GM18907 (cell line): Measurements from ENCODE around the gene C4orf36.

Source experiments
- ATAC-seq: cut with Tn5 transposase; IDR thresholded peaks from one replicate; pipeline ENCODE4 v1.9.1; 2021; ENCODE audit warnings: mild to moderate bottlenecking, moderate library complexity; ENCODE audit not compliant: unreplicated experiment

C4orf36 gene

GRCh38 chr4:86857341-86858052, 34.7 kb downstream of the C4orf36 start:
- ATAC-seq, result no peak

GRCh38 chr4:86856896-86857295, 35.3 kb downstream of the C4orf36 start:
- no peak for ATAC-seq

GRCh38 chr4:86855572-86855971, 36.6 kb downstream of the C4orf36 start:
- no peak for ATAC-seq

- ATAC-seq, result no peak
Observed at GRCh38 chr4:86853209-86853608, 39.0 kb downstream of the C4orf36 start.

DNA sequence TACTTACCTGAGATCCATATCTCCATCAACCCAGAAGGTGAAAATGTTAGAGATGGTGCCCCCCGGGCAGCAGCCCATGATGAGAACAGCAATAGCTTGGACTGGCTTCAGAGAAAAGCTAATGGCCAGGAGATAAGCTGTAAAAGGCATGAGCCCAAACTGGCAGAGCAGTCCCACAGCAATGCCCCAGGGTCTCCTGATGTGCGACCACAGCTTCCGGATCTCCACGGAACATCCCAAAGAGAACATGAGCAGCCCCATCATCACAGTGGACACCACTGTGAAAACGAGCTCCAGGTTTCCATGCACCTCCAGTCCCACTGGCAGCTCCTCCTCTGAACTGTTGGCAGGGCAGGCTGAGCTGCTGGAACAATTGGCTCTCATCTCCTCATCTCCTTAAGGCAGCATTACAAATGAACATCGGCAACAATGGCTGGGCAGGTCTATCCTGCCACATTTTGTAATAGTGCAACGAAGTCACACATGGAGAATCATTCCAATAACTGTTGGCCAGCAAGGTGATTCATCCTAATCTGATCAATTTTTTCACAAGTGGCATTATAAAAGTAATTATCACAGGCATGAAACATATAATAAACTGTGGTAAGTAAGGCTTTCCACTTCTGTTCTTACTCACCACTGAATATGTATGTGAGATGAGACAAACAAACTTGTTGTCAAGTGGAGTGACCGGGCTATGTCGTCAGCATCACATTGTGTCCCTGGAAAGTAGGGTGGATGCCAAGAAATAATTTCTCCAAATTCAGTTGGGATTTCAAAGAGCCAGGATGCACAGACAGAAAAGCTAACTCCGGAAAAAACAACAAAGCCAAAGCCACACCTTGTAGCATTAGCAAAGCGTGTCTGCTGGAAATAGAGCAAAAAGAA, 43.2 kb downstream of the C4orf36 start, which contains the start of gene SLC10A6:
SLC10A6 (minus strand) TSS at position 653 of the 888 bp plus-strand sequence; CDS start at position 384, 269 bp downstream.
- ATAC-seq, result no peak

DNA sequence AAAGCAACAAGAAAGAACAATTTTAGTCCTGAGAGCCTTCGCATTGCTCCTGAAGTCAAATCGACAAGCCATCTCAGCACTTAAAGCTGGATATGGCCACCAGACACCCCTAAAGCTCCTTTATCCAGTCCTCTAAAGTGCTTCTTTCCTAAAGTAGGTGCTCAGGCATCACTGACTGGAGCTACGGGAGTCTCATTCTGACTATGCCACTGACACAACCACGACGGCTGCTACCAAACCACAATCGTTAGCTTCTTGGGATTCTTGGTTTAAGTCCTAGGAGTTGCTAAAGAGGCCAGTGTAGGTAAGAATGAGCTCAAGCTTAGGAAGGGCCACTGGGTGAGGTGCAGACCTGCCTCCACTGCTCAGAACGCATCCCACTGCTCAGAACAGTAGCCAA, 44.1 kb downstream of the C4orf36 start:
- ATAC-seq, result no peak

GRCh38 chr4:86847571-86847970, 44.7 kb downstream of the C4orf36 start:
- ATAC-seq, result no peak

- no peak for ATAC-seq
Observed at GRCh38 chr4:86846921-86847320, 45.3 kb downstream of the C4orf36 start.

DNA sequence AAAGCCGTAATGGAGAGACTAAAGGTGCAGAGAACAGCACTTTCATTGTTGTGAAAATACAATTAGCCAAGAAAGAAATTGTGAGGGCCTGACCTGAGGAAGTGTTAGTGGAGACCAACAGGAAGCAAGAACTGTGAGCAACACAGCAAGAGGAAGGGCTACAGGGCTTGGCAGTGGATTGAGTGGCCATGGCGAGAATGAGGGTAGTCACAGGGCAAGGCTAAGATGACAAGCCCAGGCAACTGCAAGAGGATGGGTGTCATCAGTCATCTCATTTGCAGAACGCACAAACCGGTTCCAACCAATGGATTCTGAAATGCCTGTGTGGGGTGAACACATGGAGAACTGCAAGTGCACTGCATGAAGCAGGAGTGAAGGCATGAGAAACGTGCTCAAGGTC, 46.6 kb downstream of the C4orf36 start:
- ATAC-seq, result no peak

DNA sequence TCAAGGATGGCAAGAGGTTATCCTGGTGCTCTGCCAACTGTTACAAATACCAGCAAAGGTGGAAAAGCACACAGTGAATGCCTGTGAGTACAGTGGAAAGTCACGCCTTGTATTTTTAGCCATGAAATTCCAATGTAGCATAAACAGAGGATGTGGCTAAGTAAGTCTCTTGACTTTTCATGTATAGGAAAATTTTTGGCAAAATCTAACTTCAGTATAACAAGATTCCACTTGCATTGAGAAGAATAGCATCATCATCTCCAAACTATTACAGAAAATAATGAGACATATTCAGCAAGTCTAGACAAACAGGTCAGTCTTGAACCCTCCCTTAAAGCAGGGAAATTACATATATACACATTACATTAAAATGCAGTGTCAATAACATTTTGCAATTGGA, 50.9 kb downstream of the C4orf36 start:
- no peak for ATAC-seq

GRCh38 chr4:86840858-86841257, 51.4 kb downstream of the C4orf36 start:
- no peak for ATAC-seq

DNA sequence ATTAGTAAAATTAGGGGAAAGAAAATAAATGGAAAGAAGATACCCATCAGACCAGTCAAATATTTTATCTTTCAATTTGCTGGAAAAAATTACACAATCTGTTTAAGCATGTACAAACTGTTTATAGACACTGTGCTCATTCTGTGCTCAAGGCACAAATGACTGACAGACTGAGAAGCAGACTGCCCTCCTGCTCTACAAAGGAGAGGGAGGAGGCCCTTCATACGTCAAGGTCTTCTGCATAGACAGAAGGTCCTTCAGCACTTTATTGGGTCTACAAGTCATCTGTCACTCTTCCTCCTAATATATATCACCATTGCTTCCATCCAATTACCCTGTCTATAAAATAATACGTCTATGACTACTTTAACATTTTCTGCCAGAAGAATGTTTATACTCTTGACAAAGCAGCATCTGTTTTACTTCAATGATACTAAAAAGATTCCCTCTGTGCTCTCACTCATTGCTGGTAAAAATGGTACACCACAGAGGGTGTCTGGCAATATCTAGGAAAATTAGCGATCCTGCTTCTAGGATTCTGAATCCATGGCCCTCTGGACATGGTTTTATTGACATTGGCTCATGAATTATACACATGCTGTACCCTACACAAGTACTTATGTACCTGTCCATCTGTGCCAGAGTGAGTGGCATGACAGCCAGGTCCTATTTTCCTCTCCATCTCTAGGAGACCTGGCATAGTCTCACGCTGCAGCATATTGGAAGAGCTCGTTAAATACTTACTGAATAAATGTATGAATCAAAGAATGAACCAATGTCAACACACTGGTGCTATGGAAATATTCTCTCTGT, 54.3 kb downstream of the C4orf36 start:
- ATAC-seq, result no peak

DNA sequence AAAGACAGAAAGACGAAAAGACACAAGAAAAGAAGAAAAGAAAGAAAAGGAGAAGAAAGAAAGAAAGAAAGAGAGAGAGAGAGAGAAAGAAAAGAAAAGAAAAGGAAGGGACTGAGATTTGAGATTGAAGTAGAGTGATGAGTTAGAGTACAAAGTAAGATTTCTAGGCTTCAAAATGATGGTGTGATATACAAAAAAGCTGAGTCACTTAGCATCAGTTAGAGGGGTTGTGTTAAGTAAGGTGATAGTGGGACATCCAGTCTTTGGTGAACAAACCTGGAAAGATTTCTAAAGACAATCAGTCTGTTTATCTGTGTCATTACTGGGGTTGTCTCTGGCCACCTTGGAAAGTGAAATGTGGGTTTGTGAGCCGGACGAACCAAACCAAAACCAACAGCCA, 56.5 kb downstream of the C4orf36 start:
- ATAC-seq, result no peak

- ATAC-seq, result no peak
Observed at GRCh38 chr4:86834901-86835300, 57.3 kb downstream of the C4orf36 start.

DNA sequence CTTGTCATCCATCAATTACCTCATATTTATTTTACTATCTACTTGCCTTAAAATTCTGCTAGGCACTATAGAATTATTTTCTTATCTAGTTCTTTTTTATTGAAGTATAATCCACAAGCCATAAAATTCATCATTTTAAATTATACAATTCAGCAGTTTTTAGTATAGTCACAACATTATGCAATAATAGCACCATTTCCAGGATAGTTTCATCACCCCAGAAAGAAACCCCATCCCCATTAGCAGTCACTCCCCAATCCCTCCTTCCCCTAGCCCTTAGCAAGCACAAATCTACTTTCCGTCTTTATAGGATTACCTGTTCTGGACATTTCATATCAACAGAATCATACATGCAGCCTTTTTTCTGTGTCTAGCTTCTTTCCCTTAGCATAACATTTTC, 58.6 kb downstream of the C4orf36 start:
- no peak for ATAC-seq

DNA sequence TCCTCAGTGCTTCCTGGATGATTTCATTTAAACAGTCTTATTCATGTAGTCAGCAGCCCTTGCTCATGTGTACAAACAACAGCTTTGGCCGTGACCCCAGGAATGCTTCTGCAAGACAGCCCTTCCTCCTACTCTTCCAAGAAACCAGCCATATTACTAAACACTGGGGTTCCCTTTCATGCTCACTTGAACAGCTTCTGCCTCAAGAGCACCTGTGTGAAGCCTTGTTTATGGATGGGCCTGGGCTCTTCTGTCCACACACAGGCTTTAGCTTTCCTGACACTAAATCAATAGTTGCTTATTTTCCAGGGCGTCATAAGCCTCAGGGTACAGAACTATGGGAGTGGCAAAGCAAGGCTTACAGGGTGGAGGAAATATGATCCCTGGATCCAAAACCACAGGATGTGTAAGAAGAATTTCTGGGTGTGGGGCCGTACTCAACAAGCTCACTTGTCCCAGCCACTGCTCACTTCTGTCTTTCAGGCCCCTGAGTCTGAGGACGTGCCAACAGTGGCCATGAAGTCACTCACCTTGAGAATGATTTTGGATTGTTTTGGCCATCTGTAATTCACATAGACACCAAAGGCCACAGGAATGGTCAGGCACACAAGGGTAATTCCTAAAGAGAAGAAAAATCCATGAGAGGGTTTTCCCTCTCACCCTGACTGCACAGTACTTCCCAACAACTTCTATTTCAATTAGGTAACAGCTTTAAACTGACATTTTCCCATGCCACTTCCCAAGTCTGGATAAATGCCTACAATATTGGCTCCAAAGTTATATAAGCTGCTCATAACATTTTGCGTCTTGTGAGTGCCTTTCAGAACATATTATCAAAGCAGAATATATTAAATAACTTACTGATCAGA, 60.7 kb downstream of the C4orf36 start:
- no peak for ATAC-seq
